H1 (cell line): ENCODE measurements around the gene GPSM1. TPM values are rescaled to one million over a fixed set of nuclear protein-coding genes. Genes with fewer than 3 reads are reported as not detected.
A peak's percentile ranks its signal among the peaks of the same experiment; 100 is the strongest.

Experiments
- CTCF ChIA-PET: fragments of 300-600 bp; sonication (Branson Sonifier 250); formaldehyde crosslinking; loops from one replicate; lab custom pipeline; 2021; ENCODE audit not compliant: partially characterized antibody; lab: Charles Lee
- POLR2A ChIA-PET: fragments of 300-600 bp; sonication (Branson Sonifier 250); formaldehyde crosslinking; loops from one replicate; lab custom pipeline; 2021; ENCODE audit warnings: inconsistent platforms; ENCODE audit not compliant: partially characterized antibody; lab: Charles Lee
- DNase-seq, 2 experiments: peaks; one replicate each; pipeline versions ENCODE4 v3.0.0 to v3.0.0-alpha.2; 2010 to 2022; ENCODE audit warnings: low spot score in 2 of 2, low read depth in 1 of 2, mixed read lengths in 1 of 2
- FAIRE-seq: peaks from 2 replicates; lab custom pipeline; 2011; peaks lifted over from hg19 to GRCh38; lab: Jason Lieb, UNC
- H2AFZ ChIP-seq: 2 replicates; pipeline ENCODE4 v1.8.1; 2012; ENCODE audit warnings: low read length, inconsistent platforms
- H2AK5ac ChIP-seq: 2 replicates; pipeline ENCODE4 v1.6.1; 2013; ENCODE audit warnings: low read depth, low read length
- H2BK120ac ChIP-seq: replicated peaks from 2 replicates; pipeline ENCODE3; 2013; ENCODE audit warnings: low read depth, low read length, inconsistent platforms
- H2BK12ac ChIP-seq: 2 replicates; pipeline ENCODE4 v1.6.1; 2013; ENCODE audit warnings: low read depth, low read length
- H2BK15ac ChIP-seq: 2 replicates; pipeline ENCODE4 v1.6.1; 2013; ENCODE audit warnings: low read length
- H2BK20ac ChIP-seq: 2 replicates; pipeline ENCODE4 v1.6.1; 2013; ENCODE audit warnings: low read length
- H2BK5ac ChIP-seq: 2 replicates; pipeline ENCODE4 v1.6.1; 2013; ENCODE audit warnings: low read depth, low read length
- H3K14ac ChIP-seq: 2 replicates; pipeline ENCODE4 v1.6.1; 2013; ENCODE audit warnings: inconsistent platforms; ENCODE audit not compliant: insufficient read length
- H3K18ac ChIP-seq: 2 replicates; pipeline ENCODE4 v1.6.1; 2013; ENCODE audit warnings: low read length; ENCODE audit errors: extremely low read depth
- H3K23ac ChIP-seq: 2 replicates; pipeline ENCODE4 v1.6.1; 2013; ENCODE audit warnings: inconsistent platforms; ENCODE audit not compliant: insufficient read length
- H3K23me2 ChIP-seq: 2 replicates; pipeline ENCODE4 v1.6.1; 2013; ENCODE audit warnings: low read depth, low read length
- H3K27ac ChIP-seq: 2 replicates; pipeline ENCODE4 v1.6.1; 2011; ENCODE audit warnings: low read depth, low read length, inconsistent platforms
- H3K27me3 ChIP-seq, 4 experiments: replicated peaks in 1 of 4; 1 replicate in 1 of 4; 2 replicates in 3 of 4; pipeline versions ENCODE4 v1.6.1 to v1.8.1; 2011 to 2013; ENCODE audit warnings: low read length in 3 of 4, mild to moderate bottlenecking in 3 of 4, inconsistent platforms in 2 of 4, mixed read lengths in 2 of 4, moderate library complexity in 1 of 4; ENCODE audit not compliant: control insufficient read depth in 3 of 4, insufficient read depth in 3 of 4; ENCODE audit errors: extremely low read depth in 1 of 4
- H3K36me3 ChIP-seq, 4 experiments: 2 replicates each; pipeline versions ENCODE4 v1.6.1 to v1.8.1; 2011 to 2013; ENCODE audit warnings: mild to moderate bottlenecking in 4 of 4, low read length in 3 of 4, moderate library complexity in 2 of 4, control low read depth in 1 of 4, inconsistent platforms in 1 of 4; ENCODE audit not compliant: insufficient read depth in 4 of 4, control insufficient read depth in 2 of 4
- H3K4ac ChIP-seq: replicated peaks from 2 replicates; pipeline ENCODE3; 2013; ENCODE audit warnings: low read length, low read depth, mixed read lengths, inconsistent platforms; ENCODE audit not compliant: insufficient read length
- H3K4me1 ChIP-seq, 4 experiments: replicated peaks in 1 of 4; 1 replicate in 1 of 4; 2 replicates in 3 of 4; pipeline versions ENCODE4 v1.6.1 to v1.8.1; 2011 to 2013; ENCODE audit warnings: low read length in 3 of 4, inconsistent platforms in 2 of 4, mixed read lengths in 1 of 4; ENCODE audit not compliant: insufficient read depth in 4 of 4, control insufficient read depth in 3 of 4
- H3K4me2 ChIP-seq, 2 experiments: 2 replicates each; pipeline versions ENCODE4 v1.6.1 to v1.8.1; 2011 to 2013; ENCODE audit warnings: low read depth in 2 of 2, low read length in 2 of 2, control low read depth in 1 of 2, inconsistent platforms in 1 of 2, mild to moderate bottlenecking in 1 of 2; ENCODE audit not compliant: insufficient read depth in 1 of 2
- H3K4me3 ChIP-seq, 4 experiments: fragments of 200-600, 300-600 bp in 1 of 4; sonication (generic), shearing (Covaris generic), sonication (Bioruptor Twin) in 1 of 4; 2 replicates each; pipeline versions ENCODE4 v1.5.1 to v1.8.1; 2011 to 2016; ENCODE audit warnings: low read length in 4 of 4, low read depth in 3 of 4, control low read depth in 2 of 4, inconsistent platforms in 2 of 4, mild to moderate bottlenecking in 2 of 4, mixed read lengths in 1 of 4, moderate library complexity in 1 of 4; ENCODE audit not compliant: insufficient read depth in 2 of 4; ENCODE audit errors: extremely low read depth in 1 of 4
- H3K56ac ChIP-seq: replicated peaks from 2 replicates; pipeline ENCODE3; 2013; ENCODE audit warnings: low read depth, mild to moderate bottlenecking, mixed read lengths, low read length, inconsistent platforms; ENCODE audit not compliant: insufficient read length
- H3K79me1 ChIP-seq: 2 replicates; pipeline ENCODE4 v1.6.1; 2013; ENCODE audit warnings: low read depth, low read length, control low read depth
- H3K79me2 ChIP-seq, 2 experiments: 2 replicates each; pipeline versions ENCODE4 v1.6.1 to v1.8.1; 2012 to 2013; ENCODE audit warnings: low read length in 2 of 2, mild to moderate bottlenecking in 2 of 2, inconsistent platforms in 1 of 2; ENCODE audit not compliant: insufficient read depth in 2 of 2, control insufficient read depth in 1 of 2
- H3K9ac ChIP-seq, 4 experiments: replicated peaks in 1 of 4; 1 replicate in 1 of 4; 2 replicates in 3 of 4; pipeline versions ENCODE4 v1.6.1 to v1.8.1; 2011 to 2013; ENCODE audit warnings: low read depth in 3 of 4, low read length in 3 of 4, control low read depth in 2 of 4, mild to moderate bottlenecking in 2 of 4, moderate library complexity in 2 of 4, inconsistent platforms in 1 of 4; ENCODE audit errors: extremely low read depth in 1 of 4
- H3K9me3 ChIP-seq, 2 experiments: 2 replicates each; pipeline versions ENCODE4 v1.6.1 to v1.8.1; 2012 to 2013; ENCODE audit warnings: mild to moderate bottlenecking in 2 of 2, moderate library complexity in 2 of 2, control low read depth in 1 of 2, inconsistent platforms in 1 of 2, low read depth in 1 of 2, low read length in 1 of 2, mixed read lengths in 1 of 2; ENCODE audit not compliant: insufficient read depth in 2 of 2
- H4K20me1 ChIP-seq, 2 experiments: replicated peaks in 1 of 2; 2 replicates each; pipeline versions ENCODE3 to v1.8.1; 2011 to 2013; ENCODE audit warnings: inconsistent platforms in 2 of 2, low read length in 2 of 2, mild to moderate bottlenecking in 1 of 2; ENCODE audit not compliant: insufficient read depth in 2 of 2, control insufficient read depth in 1 of 2
- H4K5ac ChIP-seq: 2 replicates; pipeline ENCODE4 v1.6.1; 2013; ENCODE audit warnings: low read length, low read depth, mixed read lengths, inconsistent platforms; ENCODE audit not compliant: insufficient read length
- H4K8ac ChIP-seq: 2 replicates; pipeline ENCODE4 v1.8.0; 2013; ENCODE audit warnings: mild to moderate bottlenecking, moderate library complexity, low read length, inconsistent platforms; ENCODE audit not compliant: insufficient read depth; ENCODE audit errors: extremely low read depth
- H4K91ac ChIP-seq: replicated peaks from 2 replicates; pipeline ENCODE3; 2013; ENCODE audit warnings: low read length, mixed read lengths, inconsistent platforms; ENCODE audit not compliant: insufficient read length
- BCL11A ChIP-seq, 2 experiments: IDR thresholded peaks; one replicate each; pipeline ENCODE4 v1.6.1; 2011; ENCODE audit warnings: low read depth in 2 of 2, low read length in 2 of 2, mild to moderate bottlenecking in 2 of 2
- CBX5 ChIP-seq: fragments of 300-800, 300-1000 bp; sonication (generic); IDR thresholded peaks from 2 replicates; pipeline ENCODE4 v1.7.1; 2016; ENCODE audit warnings: antibody characterized with exemption, low read length, low read depth
- CBX8 ChIP-seq: fragments of 300-800, 300-1000 bp; sonication (generic); IDR thresholded peaks from 2 replicates; pipeline ENCODE4 v1.7.1; 2016; ENCODE audit warnings: low read depth, low read length, borderline replicate concordance
- CTBP2 ChIP-seq: IDR thresholded peaks from 2 replicates; pipeline ENCODE4 v1.7.0; 2011; ENCODE audit warnings: borderline replicate concordance, mild to moderate bottlenecking, moderate library complexity, mixed read lengths, low read length; ENCODE audit not compliant: insufficient read depth, insufficient read length
- FOSL1 ChIP-seq: IDR thresholded peaks from 2 replicates; pipeline ENCODE4 v1.6.1; 2011; ENCODE audit warnings: mild to moderate bottlenecking, low read depth, low read length, moderate library complexity; ENCODE audit not compliant: insufficient read depth
- HDAC2 ChIP-seq, 2 experiments: fragments of 300-600 bp in 1 of 2; sonication (generic) in 1 of 2; IDR thresholded peaks; 2 replicates each; pipeline ENCODE4 v1.6.1; 2011 to 2012; ENCODE audit warnings: low read depth in 2 of 2, low read length in 2 of 2, mild to moderate bottlenecking in 2 of 2, moderate library complexity in 2 of 2, borderline replicate concordance in 1 of 2, inconsistent platforms in 1 of 2
- MAFK ChIP-seq: IDR thresholded peaks from 2 replicates; pipeline ENCODE4 v1.6.1; 2012; ENCODE audit warnings: low read depth, mild to moderate bottlenecking, improper control_type of control experiment, low read length
- RNF2 ChIP-seq: fragments of 200-900, 300-1000 bp; sonication (generic); IDR thresholded peaks from 2 replicates; pipeline ENCODE4 v1.7.1; 2016; ENCODE audit warnings: borderline replicate concordance, low read depth, mild to moderate bottlenecking, antibody characterized with exemption, low read length; ENCODE audit not compliant: poor library complexity, severe bottlenecking; ENCODE audit errors: missing control alignments
- SIN3A ChIP-seq, 2 experiments: IDR thresholded peaks in 1 of 2; conservative IDR thresholded peaks in 1 of 2; 2 replicates each; pipeline ENCODE4 v1.6.1; 2011 to 2012; ENCODE audit warnings: low read length in 2 of 2, improper control_type of control experiment in 1 of 2, low read depth in 1 of 2, mild to moderate bottlenecking in 1 of 2
- TAF1 ChIP-seq: IDR thresholded peaks from 2 replicates; pipeline ENCODE4 v1.6.1; 2011; ENCODE audit warnings: mild to moderate bottlenecking, low read depth, low read length
- TBP ChIP-seq: IDR thresholded peaks from 2 replicates; pipeline ENCODE4 v1.6.1; 2011; ENCODE audit warnings: low read depth, low read length, improper control_type of control experiment
- WGBS, 2 experiments: shearing (Covaris generic) in 1 of 2; methylation state at CpG; one replicate each; pipeline versions ENCODE4 v1.1.6 to v1.1.7; 2013 to 2015; ENCODE audit warnings: low lambda C conversion rate in 2 of 2, mixed read lengths in 2 of 2, inconsistent platforms in 1 of 2, low coverage in 1 of 2, missing lambda C conversion rate in 1 of 2; ENCODE audit not compliant: insufficient replicate concordance in 2 of 2, insufficient coverage in 1 of 2, insufficient read length in 1 of 2; ENCODE audit errors: extremely low coverage in 1 of 2, missing lambda C conversion rate in 1 of 2; 5-methylcytosine and 5-hydroxymethylcytosine counted together
- polyA plus RNA-seq, 7 experiments: library from polyadenylated mRNA; depleted of rRNA in 3 of 7; stranded (reverse) in 5 of 7; unstranded in 2 of 7; fragments of >200 nt in 5 of 7; fragments of 200-250 nt in 2 of 7; gene quantifications; 1 replicate in 5 of 7; 2 replicates in 1 of 7; 4 replicates in 1 of 7; pipeline versions ENCODE4 v1.2.1 to v1.2.3, GENCODE V29; 2011 to 2013; ENCODE audit warnings: missing spikeins in 2 of 7, mixed read lengths in 2 of 7
- total RNA-seq: library from RNA; stranded (reverse); fragmentation: NEBNext Ultra II Directional; extraction: Animal tissue kit (Norgen Biotek cat#: 25700); gene quantifications from 2 replicates; pipeline ENCODE4 v1.2.1, GENCODE V29; 2021
- TF ChIP-seq, protein P1 (sequence below): IDR thresholded peaks from 2 replicates; pipeline ENCODE4 v1.6.1; 2012; ENCODE audit warnings: inconsistent platforms

The GPSM1 gene
- total and polyA plus RNA-seq, 2 of the 8 experiments (the other 6 are each of a cell fraction or from before 2014, with no cell fraction given), result 12.8 to 18.0 TPM

DNA sequence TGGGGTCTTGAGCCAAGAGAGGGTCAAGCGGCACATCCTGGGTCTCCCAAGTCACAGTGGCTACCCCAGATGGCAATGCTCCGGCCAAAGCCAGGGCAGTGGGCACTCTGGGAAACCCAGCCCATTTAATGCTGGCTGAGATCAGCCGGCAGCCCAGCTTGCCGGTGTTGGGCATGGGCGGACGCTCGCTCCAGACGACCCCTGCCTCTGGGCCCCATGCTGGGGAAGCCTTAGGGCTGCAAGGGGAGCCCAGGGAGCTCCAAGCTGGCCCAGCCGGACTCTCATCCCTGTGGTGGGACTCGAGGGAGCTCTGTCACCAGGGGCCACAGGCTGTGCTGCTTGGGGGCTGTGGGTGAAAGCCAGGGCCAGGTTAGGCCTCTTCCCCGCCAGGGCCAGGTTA, 52.1 kb downstream of the GPSM1 start:
- ChIA-PET POLR2A (interaction anchor here (1.1 to 3.2 kb wide), 6 partner anchors 7 to 79 kb away, joined by 3 to 19 read pairs (median 8); partner anchors contain the start of gene SNAPC4), CTCF (interaction anchor here (1.1 to 2.2 kb wide), 3 partner anchors 13 to 107 kb away, joined by 3 to 10 read pairs (median 6); no protein-coding TSS in a partner anchor)
- no peak overlapping the region for H2BK12ac ChIP-seq
- 0 out of 2 replicates have a peak overlapping the region, but pooled peaks have one; percentile 14 for H4K8ac ChIP-seq
- no peak overlapping the region for H3K18ac ChIP-seq
- 98% methylated on average over 11 of the region's 11 CpGs; no CpG with 5 or more reads in 1 of the 2 experiments for WGBS, 2 experiments
- no peak overlapping the region for H3K4me3 ChIP-seq
- H3K4me2 ChIP-seq, result no peak overlapping the region
- H3K14ac ChIP-seq, result no peak overlapping the region
- no peak overlapping the region for H2BK120ac ChIP-seq
- H4K91ac ChIP-seq, result no peak overlapping the region
- no peak overlapping the region for H2AK5ac ChIP-seq
- H3K27me3 ChIP-seq, result no peaks in the 10 kb centered on the region
- no peaks in the 10 kb centered on the region for H3K4me1 ChIP-seq
- no peaks in the 10 kb centered on the region for H3K23me2 ChIP-seq
- DNase-seq, result no peak
- no peaks in the 10 kb centered on the region; the same call in 1 of the 2 replicates for H3K79me1 ChIP-seq
- no peak overlapping the region for H3K27ac ChIP-seq
- no peaks in the 10 kb centered on the region for H3K79me2 ChIP-seq
- H3K9ac ChIP-seq, result no peak overlapping the region
- no peak overlapping the region for H3K56ac ChIP-seq
- FAIRE-seq, result no peak
- no peak overlapping the region for H2BK5ac ChIP-seq
- H3K23ac ChIP-seq, result no peak overlapping the region
- H3K36me3 ChIP-seq, result peaks cover 6 to 56% (median 24%) of the 10 kb centered on the region in 4 experiments; a peak in 7 of 8 replicates
- H4K5ac ChIP-seq, result no peak overlapping the region
- H4K20me1 ChIP-seq, result peaks cover 7 to 14% of the 10 kb centered on the region in 2 experiments
- H2AFZ ChIP-seq, result no peak overlapping the region
- no peak overlapping the region for H2BK20ac ChIP-seq
- no peaks in the 10 kb centered on the region for H3K9me3 ChIP-seq
- no peak overlapping the region for H3K4ac ChIP-seq
- H2BK15ac ChIP-seq, result no peak overlapping the region
- no peak for TF ChIP-seq TAF1
- TF ChIP-seq CBX5, result no peak
- TF ChIP-seq BCL11A (IDR thresholded peaks at IDR 0.05; ENCODE audit: low read depth in 2 of 2, low read length in 2 of 2), result no peak
- no peak for TF ChIP-seq HDAC2 (IDR thresholded peaks at IDR 0.05; ENCODE audit: borderline replicate concordance in 1 of 2, low read depth in 2 of 2, low read length in 2 of 2)
- TF ChIP-seq SIN3A (conservative IDR thresholded peaks at IDR 0.05 in 1 of 2, IDR thresholded peaks at IDR 0.05 in 1 of 2; ENCODE audit: low read depth in 1 of 2, low read length in 2 of 2), result no peak
- no peak for TF ChIP-seq TBP
- no peak for TF ChIP-seq RNF2
- no peak for TF ChIP-seq FOSL1
- no peak for TF ChIP-seq MAFK
- no peak for TF ChIP-seq CTBP2
- no peak for TF ChIP-seq CBX8
- TF ChIP-seq, protein P1, sequence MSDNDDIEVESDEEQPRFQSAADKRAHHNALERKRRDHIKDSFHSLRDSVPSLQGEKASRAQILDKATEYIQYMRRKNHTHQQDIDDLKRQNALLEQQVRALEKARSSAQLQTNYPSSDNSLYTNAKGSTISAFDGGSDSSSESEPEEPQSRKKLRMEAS, result no peak
